Stimulated activated CD4-positive, alpha-beta T cell treated with anti-CD3 and anti-CD28 coated beads, Interleukin-2, amount 100 ng/mL, for 48 hours (primary cell): ENCODE measurements around the gene CYTH4.
"Not testable (repeated sequence)": the region's sequence is repeated elsewhere in the genome, so short reads cannot be mapped to it uniquely, and the experiment has no call there.

Source experiments
- DNase-seq, 2 donors: peaks; one replicate each; pipeline ENCODE4 v3.0.0-alpha.2; 2020

CYTH4 gene

GRCh38 chr22:37311761-37312312 lies 29.5 kb downstream of the CYTH4 start:
- no peak for DNase-seq

GRCh38 chr22:37312549-37313183 lies 30.4 kb downstream of the CYTH4 start:
- DNase-seq = no peak

GRCh38 chr22:37313376-37314314 lies 31.3 kb downstream of the CYTH4 start:
- DNase-seq = no peak

GRCh38 chr22:37314315-37315074 lies 32.2 kb downstream of the CYTH4 start:
- no peak for DNase-seq

GRCh38 chr22:37316405-37316804 lies 34.1 kb downstream of the CYTH4 start:
- no peak for DNase-seq

- peak; percentile 69 to 71 for DNase-seq
These were observed 34.6 kb downstream of the CYTH4 start for GRCh38 chr22:37316875-37317371.

- DNase-seq = no peak
These were observed 35.4 kb downstream of the CYTH4 start for GRCh38 chr22:37317698-37318210.

- DNase-seq = no peak
These were observed 36.2 kb downstream of the CYTH4 start for GRCh38 chr22:37318364-37319109.

- DNase-seq = no peak
These were observed 37.2 kb downstream of the CYTH4 start for GRCh38 chr22:37319469-37319868.

- DNase-seq = no peak
These were observed 38.7 kb downstream of the CYTH4 start for GRCh38 chr22:37320726-37321677.

GRCh38 chr22:37324340-37325038 lies 42.2 kb downstream of the CYTH4 start:
- no peak for DNase-seq

GRCh38 chr22:37325039-37325395 lies 42.7 kb downstream of the CYTH4 start:
- DNase-seq = no peak

- DNase-seq = no peak
These were observed 44.4 kb downstream of the CYTH4 start for GRCh38 chr22:37326726-37327125.

- no peak for DNase-seq
These were observed 45.7 kb downstream of the CYTH4 start for GRCh38 chr22:37328017-37328416.

- not testable (repeated sequence) for DNase-seq
These were observed 46.4 kb downstream of the CYTH4 start for GRCh38 chr22:37328538-37329237.

- no peak for DNase-seq
These were observed 47.2 kb downstream of the CYTH4 start for GRCh38 chr22:37329238-37330140.

GRCh38 chr22:37330200-37331033 lies 48.1 kb downstream of the CYTH4 start:
- DNase-seq = peak; percentile 38 to 44
